ENCODE measurements around the gene UBC.

DNA sequence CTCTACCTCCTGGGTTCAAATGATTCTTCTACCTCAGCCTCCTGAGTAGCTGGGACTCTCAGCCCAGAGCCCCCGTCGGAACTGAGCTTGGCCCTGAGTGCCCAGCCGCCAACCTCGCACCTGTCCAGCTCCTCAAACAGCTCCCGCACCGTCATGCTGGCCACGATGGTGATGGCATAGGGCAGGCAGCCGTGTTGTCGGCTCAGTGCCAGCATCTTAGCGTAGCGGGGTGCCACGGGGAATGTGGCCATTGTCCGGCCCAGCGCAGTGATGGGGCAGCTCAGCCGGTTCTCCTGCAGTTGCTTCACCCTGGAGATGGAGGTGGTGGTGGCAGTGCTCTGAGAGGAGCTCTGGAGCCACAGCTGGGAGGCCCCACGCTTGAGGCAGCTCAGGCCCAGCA, 42.1 kb upstream of the UBC start:
- TF ChIP-seq EZH2 (IDR thresholded peaks at IDR 0.05; ENCODE audit: low read length, missing control alignments), result no peak
- TF ChIP-seq, protein P1, sequence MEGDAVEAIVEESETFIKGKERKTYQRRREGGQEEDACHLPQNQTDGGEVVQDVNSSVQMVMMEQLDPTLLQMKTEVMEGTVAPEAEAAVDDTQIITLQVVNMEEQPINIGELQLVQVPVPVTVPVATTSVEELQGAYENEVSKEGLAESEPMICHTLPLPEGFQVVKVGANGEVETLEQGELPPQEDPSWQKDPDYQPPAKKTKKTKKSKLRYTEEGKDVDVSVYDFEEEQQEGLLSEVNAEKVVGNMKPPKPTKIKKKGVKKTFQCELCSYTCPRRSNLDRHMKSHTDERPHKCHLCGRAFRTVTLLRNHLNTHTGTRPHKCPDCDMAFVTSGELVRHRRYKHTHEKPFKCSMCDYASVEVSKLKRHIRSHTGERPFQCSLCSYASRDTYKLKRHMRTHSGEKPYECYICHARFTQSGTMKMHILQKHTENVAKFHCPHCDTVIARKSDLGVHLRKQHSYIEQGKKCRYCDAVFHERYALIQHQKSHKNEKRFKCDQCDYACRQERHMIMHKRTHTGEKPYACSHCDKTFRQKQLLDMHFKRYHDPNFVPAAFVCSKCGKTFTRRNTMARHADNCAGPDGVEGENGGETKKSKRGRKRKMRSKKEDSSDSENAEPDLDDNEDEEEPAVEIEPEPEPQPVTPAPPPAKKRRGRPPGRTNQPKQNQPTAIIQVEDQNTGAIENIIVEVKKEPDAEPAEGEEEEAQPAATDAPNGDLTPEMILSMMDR (conservative IDR thresholded peaks at IDR 0.05 in 1 of 2, IDR thresholded peaks at IDR 0.05 in 1 of 2; ENCODE audit: low read depth in 1 of 2, low read length in 2 of 2), result no peak
